HG03575 (cell line): ENCODE measurements around the gene IP6K3.

ENCODE experiments used
- ATAC-seq: cut with Tn5 transposase; IDR thresholded peaks from one replicate; pipeline ENCODE4 v1.9.1; 2021; ENCODE audit not compliant: unreplicated experiment, insufficient number of reproducible peaks, low FRiP score; ENCODE audit errors: extremely low read depth

IP6K3 gene

DNA sequence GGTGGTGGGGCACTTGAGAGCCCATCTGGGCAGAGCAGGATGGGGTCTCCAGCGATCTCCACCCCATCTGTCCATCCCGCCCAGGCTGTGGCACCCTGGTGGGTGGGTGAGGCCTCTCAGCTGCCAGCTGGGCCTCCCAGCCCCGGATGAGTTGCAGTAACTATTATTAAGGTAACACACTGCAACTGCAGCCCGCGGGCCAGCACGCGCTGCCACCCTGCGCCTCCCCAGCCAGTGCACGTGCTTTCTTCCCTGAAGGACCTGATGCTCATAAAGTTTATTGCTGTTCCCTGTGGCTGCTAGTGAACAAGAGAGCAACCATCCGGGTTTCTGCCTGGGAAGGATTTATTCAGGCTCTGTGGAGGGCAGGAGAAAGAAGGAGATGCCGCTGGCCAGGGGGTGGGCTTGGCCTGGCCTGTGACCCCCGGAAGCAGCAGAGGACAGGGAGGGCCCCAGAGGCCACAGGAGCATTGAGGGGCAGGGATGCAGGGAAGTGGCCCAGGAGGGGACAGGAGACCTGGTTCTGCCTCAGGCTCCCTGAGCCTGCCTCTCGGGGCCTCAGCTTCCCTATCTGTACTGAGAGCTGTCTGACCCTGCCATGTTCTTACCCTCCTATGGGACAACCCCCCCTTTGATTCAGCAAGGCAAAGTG lies 1.7 kb downstream of the IP6K3 start:
- no peak for ATAC-seq

DNA sequence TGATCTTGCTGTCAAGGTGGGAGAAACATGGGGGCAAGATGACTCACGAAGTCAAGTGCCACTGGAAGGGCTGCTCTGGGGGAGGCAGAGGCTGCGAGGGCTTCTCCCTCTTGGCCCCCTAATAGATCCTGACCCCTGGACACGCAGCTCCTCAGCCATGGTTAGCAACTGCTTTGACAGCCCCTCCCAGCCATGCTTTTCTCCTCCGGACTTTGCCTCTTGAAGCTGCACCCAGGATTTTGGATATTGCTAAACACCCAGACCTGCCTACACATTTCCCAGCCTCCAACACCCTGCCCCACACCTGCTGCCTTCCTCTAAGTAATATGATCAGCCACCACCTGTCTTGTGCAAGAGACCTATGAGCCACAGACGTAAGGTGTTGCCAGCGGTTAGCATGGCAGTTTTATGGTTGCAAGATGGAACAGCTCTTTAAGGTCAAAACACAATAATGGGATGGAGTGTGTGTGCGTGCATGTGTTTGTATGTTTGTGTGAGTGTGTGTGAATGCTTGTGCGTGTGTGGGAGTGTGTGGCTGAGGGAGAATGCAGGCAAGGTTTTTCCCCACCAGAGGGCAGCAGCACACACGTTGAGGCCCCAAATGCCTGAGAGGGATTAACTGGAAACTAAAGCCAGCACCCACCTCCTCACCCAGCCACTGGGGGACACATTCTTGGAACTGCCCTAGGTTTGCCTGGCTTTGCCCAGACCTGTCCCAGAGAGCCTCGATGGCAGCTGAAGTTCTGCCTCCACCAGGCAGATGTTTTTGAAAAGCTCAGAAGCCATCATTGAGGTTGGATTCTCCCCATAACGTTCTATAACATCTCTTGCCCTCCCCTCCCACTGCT lies 2.5 kb downstream of the IP6K3 start:
- ATAC-seq, result no peak

DNA sequence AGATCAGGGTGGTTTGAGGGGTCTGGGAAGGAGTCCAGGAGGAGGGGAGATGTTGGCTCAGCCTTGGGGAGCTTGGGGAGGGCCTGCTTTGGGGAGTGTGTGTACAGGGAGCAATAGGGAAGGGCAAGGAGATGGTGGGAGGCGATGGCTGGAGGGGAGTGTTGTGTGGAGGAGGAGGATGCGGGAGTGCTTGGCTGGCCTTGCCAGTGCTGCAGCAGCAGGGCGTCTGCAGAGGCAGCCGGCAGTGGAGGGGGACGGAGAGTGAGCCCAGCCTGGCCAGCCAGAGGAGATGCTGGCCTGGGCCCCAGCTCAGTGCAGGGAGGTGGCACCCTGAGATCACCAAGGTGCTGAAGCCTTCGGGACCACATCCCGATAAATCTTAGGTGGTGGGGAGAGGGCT lies 3.9 kb downstream of the IP6K3 start:
- ATAC-seq, result no peak

DNA sequence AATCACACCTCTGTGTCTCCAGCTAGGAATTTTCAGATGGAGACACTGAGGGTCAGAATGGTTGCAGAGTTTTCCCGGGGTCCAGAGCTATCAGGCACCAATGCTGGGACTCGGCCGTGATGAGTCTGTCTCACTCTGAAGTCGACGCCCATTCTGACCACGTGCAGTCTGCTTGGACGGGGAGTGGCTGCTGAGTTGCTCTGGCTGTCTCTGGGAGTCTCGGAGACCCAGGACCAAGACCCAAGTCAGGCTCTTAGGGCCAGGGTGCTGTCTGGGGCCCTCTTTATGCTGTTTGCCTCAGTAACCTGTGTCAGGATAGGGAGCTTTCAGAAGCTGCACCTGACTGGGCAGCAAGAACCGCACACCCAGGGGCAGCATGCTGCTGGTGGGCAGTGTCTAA lies 4.6 kb downstream of the IP6K3 start:
- ATAC-seq, result no peak

DNA sequence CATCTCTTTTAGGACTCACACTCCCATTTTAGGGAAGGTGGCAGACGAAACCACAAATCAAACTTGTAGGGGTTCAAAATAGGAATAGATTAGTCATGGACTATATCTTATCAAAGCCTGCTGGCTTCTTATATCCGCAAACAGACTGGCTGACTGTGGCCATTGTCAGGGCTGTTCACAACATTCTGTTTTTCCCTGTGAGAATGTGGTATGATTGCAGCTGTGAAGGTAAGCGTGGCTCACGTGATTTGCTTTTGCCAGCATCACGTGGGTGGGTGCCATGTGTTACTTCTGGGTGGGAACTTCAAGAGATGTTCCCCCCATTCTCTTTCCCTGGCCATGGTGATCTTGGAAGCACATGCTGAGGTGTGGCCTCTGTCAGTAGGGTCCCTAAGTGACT lies 5.9 kb downstream of the IP6K3 start:
- no peak for ATAC-seq

DNA sequence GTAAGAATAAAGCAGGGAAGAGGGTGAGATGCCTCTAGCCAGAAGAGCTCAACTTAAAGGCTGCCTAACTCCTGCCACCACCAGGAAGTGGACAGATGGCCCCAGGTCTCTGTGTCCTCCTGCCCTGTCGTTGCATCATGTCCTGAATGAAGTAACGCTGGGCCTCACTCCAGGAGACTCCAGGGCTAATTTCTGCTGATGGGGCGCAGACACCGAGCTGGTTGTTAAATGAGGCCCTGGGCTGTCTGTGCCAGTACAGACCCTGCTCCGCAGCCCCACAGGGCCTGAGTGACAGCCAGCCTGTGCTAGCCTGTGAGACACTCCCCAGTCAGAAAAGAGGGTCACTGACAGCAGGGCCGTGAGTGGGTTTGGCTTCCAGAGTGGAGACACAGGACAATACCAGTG lies 6.5 kb downstream of the IP6K3 start:
- ATAC-seq, result no peak

DNA sequence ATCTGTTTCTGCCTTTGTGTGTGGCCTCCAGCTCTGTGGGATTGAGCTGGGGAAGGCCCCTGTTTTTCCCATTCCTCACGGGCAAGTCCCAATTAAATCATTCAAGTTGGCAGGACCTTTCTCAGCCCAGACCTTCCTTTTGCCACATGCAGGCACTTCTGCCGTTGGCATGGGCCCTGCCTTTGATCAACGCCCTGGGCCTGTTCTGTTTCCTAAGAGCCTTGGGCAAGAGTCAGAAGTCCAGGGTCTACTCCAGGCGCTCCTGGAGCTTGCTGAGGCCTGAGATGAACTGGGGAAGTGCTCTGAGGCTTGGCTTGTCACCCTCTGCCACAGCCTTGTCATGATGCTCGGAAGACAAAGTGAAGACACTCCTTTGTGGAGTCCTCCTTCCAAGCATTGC lies 7.1 kb downstream of the IP6K3 start:
- no peak for ATAC-seq

DNA sequence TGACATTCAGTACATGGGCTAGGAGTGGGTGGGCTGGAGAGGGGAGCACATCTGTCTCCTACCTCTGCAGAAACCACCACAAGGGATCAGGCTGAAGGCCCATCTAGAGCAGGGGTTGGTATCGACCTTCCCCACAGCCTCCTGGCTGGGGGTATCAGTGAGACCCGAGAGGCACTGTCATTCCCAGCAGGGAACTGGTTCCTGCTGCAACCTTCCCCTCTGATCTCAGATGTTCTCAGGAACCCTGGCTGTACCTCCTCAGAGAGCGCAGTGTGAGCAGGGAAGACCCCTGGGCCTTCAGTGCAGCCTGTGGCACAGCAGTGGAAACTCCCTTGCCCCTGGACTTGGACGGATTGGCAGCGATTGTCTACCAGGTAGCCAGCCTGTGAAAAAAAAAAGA lies 7.8 kb downstream of the IP6K3 start:
- no peak for ATAC-seq

DNA sequence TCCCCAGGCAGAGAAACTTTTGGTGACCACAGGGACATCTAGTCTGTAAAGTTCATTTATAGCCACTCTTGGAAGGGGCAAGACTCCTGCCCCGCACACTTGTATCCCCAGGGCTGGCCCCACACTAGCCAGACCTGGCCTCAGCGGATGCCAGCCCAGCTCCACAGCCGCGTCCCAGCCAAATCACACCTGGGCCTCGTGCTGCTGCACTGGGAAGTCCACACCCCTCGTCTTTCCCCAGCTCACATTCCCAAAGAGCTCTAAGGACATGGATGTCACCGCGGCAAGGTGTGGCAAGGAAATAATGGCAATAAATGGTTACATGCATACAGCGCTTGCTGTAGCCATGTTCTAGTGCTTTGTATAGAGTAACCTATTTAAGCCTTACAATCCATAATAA lies 8.6 kb downstream of the IP6K3 start:
- ATAC-seq, result no peak

DNA sequence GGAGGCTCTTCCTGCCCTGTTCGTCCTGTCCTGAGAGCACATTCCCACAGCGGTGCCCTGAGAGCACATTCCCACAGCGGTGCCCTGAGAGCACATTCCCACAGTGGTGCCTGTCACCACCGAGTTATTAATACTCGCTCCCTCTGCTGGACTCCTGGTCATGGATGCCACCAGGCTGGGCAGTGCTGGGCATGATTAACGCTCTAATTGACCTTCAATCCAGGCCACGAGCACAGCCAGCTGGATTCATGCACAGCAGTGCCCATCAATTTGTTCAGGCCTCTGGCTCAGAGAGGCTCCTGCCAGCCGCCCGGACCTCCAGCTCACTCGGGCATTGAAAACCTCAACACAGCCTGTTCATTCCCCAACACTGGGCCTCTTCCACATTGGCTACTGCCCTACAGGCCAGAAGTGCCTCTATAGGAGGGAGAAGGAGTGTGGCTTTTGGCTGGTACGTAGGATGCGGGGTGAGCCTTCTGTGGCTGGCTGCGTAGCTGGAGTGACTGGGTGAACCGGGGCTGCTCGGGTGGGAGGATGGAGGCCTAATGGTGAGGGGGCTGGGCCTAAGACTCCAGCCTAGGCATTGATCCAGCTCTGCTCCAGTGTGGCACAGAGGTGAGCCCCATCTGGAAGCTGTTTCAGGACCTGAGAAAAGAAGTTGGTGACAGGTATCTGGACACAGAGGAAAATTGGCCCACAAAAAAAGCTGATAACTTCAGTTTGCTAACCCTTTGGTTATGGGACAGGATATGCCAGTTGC lies 9.3 kb downstream of the IP6K3 start:
- no peak for ATAC-seq

DNA sequence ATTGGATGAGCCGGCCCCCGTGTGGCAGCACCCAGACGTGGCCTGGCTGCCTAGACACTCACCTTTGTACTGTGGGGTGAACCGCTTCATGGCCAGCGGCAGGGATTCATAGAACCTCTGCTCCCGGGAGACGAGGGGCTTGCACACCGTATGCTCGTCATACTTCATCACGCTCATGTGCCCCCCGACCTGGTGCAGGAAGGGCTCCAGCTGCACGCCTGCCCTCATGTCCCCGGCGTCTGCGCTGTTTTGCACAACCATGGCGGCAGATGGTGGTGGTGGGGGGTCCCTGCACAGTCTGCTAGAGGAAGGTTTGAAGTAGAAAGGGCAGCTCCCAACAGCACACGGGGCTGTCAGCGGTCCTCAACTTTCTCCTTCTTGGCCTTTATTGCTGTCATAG lies 11.5 kb downstream of the IP6K3 start:
- ATAC-seq, result no peak

DNA sequence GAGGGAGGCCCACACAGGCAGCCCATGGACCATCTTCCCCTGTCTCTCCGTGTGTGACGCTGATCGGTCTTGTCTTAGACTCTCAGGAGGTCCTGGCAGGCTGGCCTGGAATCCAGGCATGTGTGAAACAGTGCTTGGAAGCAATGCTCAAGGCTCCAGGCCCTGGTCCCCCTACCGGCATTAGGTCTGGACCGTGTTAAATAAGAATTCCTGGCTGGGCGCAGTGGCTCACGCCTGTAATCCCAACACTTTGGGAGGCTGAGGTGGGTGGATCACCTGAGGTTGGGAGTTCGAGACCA lies 13.0 kb downstream of the IP6K3 start:
- ATAC-seq, result no peak

DNA sequence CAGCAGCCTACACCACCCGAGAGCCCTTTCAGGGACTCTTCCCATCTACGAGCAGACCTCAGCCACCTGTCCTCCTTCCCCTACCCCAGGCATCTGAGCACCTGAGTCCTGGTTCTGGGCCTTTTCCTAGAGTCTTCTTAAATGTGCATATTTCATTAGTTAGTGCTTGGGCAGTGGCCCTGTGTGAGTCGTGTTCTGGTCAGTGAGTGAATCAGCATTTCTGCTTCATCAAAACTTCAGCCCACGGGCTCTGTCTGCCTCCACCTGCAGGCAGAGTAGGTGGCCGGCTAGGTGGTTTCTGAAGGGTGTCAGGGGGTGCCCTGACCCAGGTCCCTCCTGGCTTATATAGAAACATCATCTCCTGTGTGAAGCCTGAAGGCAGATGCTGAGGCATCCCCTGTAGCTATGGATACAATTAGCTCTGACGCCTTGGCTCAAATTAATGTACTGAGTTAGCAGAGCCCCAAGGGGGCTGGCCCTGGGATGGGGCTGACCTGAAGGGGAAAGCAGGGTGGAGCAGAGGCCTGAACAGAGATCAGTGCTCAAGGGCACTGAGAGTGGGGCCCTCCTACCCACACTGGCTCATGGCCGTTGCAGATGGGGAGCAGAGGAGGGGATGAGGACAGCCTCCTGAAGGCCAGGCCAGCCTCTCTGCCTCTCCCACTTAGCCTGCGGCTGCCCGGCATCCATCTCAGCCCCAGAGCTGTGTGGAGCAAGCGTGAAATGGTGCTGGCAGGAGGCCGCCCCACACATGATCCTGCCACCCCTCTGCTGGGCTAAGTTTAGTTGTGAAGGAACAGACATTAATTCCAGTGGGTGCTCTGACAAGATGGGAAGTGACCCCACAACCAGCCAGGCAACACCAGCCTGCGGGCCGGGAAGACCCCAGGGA lies 13.6 kb downstream of the IP6K3 start:
- ATAC-seq, result no peak

DNA sequence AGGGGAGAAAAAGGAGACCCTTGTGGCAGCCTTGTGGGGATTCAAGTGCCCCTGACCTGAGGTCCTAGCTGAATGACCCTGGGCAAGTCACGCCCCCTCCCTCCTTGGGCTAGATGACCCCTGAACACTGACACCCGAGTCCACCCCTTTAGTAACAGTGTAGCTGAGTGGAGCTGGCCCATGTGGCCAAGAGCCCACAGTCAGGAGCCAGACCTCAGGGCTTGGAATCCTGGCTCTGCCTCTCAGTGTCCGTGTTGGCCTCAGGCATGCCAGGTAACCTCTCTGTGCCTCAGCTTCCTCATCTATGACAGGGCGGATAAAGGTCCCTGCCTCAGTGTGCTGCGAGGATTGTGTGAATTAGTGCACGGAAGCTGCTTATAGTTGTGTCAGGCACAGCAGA lies 14.3 kb downstream of the IP6K3 start:
- no peak for ATAC-seq

DNA sequence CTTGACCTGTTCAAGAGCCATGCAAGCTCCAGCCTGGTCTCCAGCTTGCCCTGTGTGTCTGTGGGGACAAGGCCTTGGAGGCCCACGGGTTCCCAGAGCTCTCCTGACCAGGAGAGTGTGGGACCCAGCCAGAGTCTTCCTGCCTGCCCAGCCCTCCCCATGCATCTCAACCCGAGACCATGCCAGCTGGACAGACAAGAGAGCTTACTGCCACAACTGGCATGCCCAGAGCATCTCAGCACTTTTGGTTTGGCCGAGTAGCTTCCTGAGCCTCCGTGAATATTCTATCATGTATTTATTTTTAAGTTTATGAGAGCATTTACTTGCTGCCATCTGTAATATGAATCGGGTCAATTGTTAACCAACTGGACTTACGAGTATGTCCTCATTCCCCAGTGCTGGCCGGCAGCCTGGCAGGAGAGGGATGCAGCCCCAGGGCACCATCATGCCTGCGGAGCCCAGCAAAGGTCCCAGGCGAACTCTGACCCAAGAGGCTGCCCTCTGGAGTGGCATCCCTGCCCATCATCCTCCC lies 14.9 kb downstream of the IP6K3 start:
- no peak for ATAC-seq

DNA sequence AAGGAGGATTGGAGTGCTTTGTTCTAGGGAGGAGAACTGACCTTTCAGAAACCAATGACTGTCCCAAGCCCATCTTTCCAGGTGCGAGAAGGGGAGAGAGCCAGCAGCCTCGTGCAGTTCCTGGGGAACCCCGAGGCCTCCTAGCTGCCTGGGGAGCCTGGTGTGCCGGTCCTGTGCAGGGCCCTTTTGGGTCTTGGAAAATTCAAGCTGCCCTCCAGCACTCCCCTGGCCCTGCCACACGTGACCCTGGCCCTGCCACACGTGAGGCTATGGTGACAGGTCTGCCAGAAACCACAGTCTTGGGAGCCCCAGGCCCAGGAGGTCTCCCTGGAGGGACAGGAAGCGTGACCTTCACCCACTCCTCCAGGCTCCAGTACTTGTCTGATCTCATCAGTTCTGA lies 15.7 kb downstream of the IP6K3 start:
- no peak for ATAC-seq

DNA sequence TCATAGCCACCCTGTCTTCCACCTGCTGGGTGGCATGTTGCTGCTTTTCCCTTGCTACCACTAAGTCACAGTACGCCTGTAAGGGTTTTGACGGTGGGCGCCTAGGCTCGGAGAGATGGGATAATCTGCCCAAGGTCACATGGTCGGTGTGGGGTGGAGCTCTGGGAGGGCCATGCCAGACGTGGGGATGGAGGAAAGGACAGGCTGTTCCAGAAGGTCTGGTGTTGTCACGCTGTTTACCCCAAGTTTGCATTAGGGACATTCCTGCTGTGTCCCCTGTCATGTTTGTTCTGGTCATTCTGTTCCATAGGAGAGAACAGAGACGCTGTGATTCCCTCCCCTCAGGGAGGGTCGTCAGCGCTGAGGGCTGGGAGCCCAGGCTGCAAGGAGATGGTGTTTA lies 16.1 kb downstream of the IP6K3 start:
- no peak for ATAC-seq

DNA sequence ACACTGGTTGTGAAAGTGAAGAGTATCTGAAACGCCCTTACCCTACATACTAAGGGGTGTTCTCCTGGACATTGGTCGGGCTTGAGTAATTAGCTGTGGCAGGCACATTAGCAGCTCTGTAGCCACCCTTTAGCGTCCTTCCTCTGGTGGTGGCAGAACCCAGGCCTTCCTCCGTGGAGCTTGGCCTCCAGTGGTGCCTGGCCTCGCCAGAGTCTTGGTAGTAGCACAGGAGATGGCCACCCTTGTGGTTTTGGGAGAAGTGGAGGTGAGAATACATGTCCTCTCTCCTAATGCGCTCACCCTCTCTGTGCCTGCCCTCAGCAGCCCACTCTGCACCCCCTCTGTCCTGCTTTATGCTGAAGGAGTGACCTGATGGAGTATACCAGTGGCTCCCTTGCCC lies 17.6 kb downstream of the IP6K3 start:
- ATAC-seq, result no peak

DNA sequence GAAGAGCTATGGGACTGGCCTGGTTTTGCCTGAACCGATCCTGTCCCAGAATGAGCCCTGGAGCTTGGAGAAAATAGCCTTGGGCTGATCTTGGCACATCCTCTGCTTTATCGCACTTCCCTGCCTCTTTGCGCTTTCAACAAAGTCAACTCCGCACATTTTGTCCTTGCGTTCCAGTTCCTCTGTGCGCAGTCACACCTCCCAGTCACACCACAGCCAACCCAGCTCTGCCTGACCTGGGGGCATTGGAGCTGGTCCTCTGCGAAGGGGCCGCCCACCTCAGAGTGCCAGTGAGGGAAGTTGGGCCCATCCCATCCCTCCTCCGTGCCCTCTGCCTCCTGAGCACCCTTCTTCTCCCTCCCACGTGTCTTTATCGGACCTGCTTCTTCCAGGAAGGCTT lies 18.3 kb downstream of the IP6K3 start:
- no peak for ATAC-seq
